ENCODE results near the gene ACBD4. TPM values are rescaled to one million over a fixed set of nuclear protein-coding genes. Genes with fewer than 3 reads are reported as not detected.
A peak's percentile ranks its signal among the peaks of the same experiment; 100 is the strongest.

ACBD4 gene
- total and polyA plus RNA-seq, 2 of the 13 experiments (the other 11 are each of a cell fraction or from before 2014, with no cell fraction given), result 16.1 to 26.9 TPM

- TF ChIP-seq HNRNPH1 (optimal IDR thresholded peaks at IDR 0.05; ENCODE audit: low read depth, low read length) (peak; percentile 72), MYC (CRISPR knock-in tag; IDR thresholded peaks at IDR 0.05; ENCODE audit: borderline replicate concordance) (peak; percentile 66; the same call in 1 of the 2 replicates), ZNF891 (CRISPR knock-in tag; IDR thresholded peaks at IDR 0.05) (peak; percentile 10), ZNF878 (CRISPR knock-in tag; IDR thresholded peaks at IDR 0.05) (peak; percentile 16; the same call in 1 of the 2 replicates), SP2 (CRISPR knock-in tag; IDR thresholded peaks at IDR 0.05) (peak; percentile 99), HNRNPUL1 (IDR thresholded peaks at IDR 0.05; ENCODE audit: low read depth, low read length) (peak; percentile 88), CHCHD3 (CRISPR knock-in tag; IDR thresholded peaks at IDR 0.05) (no peak; the same call in 1 of the 2 replicates), ZNF564 (CRISPR knock-in tag; IDR thresholded peaks at IDR 0.05) (0 out of 2 replicates have a peak, but pooled peaks have one; percentile 34), ZBTB40 (IDR thresholded peaks at IDR 0.05) (no peak), ZBTB40 (CRISPR knock-in tag; IDR thresholded peaks at IDR 0.05) (peak; percentile 89; the same call in 1 of the 2 replicates)
- TF ChIP-seq, protein P1, sequence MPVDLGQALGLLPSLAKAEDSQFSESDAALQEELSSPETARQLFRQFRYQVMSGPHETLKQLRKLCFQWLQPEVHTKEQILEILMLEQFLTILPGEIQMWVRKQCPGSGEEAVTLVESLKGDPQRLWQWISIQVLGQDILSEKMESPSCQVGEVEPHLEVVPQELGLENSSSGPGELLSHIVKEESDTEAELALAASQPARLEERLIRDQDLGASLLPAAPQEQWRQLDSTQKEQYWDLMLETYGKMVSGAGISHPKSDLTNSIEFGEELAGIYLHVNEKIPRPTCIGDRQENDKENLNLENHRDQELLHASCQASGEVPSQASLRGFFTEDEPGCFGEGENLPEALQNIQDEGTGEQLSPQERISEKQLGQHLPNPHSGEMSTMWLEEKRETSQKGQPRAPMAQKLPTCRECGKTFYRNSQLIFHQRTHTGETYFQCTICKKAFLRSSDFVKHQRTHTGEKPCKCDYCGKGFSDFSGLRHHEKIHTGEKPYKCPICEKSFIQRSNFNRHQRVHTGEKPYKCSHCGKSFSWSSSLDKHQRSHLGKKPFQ (CRISPR knock-in tag; IDR thresholded peaks at IDR 0.05; ENCODE audit: insufficient replicate concordance), result peak; percentile 90
- TF ChIP-seq, protein P2, sequence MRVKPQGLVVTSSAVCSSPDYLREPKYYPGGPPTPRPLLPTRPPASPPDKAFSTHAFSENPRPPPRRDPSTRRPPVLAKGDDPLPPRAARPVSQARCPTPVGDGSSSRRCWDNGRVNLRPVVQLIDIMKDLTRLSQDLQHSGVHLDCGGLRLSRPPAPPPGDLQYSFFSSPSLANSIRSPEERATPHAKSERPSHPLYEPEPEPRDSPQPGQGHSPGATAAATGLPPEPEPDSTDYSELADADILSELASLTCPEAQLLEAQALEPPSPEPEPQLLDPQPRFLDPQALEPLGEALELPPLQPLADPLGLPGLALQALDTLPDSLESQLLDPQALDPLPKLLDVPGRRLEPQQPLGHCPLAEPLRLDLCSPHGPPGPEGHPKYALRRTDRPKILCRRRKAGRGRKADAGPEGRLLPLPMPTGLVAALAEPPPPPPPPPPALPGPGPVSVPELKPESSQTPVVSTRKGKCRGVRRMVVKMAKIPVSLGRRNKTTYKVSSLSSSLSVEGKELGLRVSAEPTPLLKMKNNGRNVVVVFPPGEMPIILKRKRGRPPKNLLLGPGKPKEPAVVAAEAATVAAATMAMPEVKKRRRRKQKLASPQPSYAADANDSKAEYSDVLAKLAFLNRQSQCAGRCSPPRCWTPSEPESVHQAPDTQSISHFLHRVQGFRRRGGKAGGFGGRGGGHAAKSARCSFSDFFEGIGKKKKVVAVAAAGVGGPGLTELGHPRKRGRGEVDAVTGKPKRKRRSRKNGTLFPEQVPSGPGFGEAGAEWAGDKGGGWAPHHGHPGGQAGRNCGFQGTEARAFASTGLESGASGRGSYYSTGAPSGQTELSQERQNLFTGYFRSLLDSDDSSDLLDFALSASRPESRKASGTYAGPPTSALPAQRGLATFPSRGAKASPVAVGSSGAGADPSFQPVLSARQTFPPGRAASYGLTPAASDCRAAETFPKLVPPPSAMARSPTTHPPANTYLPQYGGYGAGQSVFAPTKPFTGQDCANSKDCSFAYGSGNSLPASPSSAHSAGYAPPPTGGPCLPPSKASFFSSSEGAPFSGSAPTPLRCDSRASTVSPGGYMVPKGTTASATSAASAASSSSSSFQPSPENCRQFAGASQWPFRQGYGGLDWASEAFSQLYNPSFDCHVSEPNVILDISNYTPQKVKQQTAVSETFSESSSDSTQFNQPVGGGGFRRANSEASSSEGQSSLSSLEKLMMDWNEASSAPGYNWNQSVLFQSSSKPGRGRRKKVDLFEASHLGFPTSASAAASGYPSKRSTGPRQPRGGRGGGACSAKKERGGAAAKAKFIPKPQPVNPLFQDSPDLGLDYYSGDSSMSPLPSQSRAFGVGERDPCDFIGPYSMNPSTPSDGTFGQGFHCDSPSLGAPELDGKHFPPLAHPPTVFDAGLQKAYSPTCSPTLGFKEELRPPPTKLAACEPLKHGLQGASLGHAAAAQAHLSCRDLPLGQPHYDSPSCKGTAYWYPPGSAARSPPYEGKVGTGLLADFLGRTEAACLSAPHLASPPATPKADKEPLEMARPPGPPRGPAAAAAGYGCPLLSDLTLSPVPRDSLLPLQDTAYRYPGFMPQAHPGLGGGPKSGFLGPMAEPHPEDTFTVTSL (CRISPR knock-in tag; IDR thresholded peaks at IDR 0.05; ENCODE audit: borderline replicate concordance), result no peak; the same call in 1 of the 2 replicates
Observed at GRCh38 chr17:45161288-45162024, 26.0 kb downstream of the ACBD4 start, which contains the start of gene HEXIM2 (continued).
